Activated CD8-positive, alpha-beta memory T cell treated with anti-CD3 and anti-CD28 coated beads, Interleukin-2, amount 50 U/mL, for 1 hour (primary cell): ENCODE results near the gene MANEA.
"Not testable (repeated sequence)": the region's sequence is repeated elsewhere in the genome, so short reads cannot be mapped to it uniquely, and the experiment has no call there.

Source experiments
- DNase-seq: peaks from one replicate; pipeline ENCODE4 v3.0.0-alpha.2; 2020; ENCODE audit errors: extremely low read depth

Gene MANEA

GRCh38 chr6:95577304-95578105, at the start of gene MANEA:
TSS of gene MANEA (plus strand) at chr6:95577535. CDS start at chr6:95586440, 8,905 bp downstream.
- peak; percentile 45 for DNase-seq

GRCh38 chr6:95529762-95530161, 47.6 kb upstream of the MANEA start:
- DNase-seq: no peak

- DNase-seq: no peak
Observed at GRCh38 chr6:95530176-95530819, 47.0 kb upstream of the MANEA start.

GRCh38 chr6:95543798-95544197, 33.5 kb upstream of the MANEA start:
- DNase-seq: no peak

GRCh38 chr6:95544517-95545225, 32.7 kb upstream of the MANEA start:
- no peak for DNase-seq

- DNase-seq: no peak
Observed at GRCh38 chr6:95545226-95545625, 32.1 kb upstream of the MANEA start.

GRCh38 chr6:95545686-95546085, 31.6 kb upstream of the MANEA start:
- no peak for DNase-seq

- DNase-seq: no peak
Observed at GRCh38 chr6:95546148-95546547, 31.2 kb upstream of the MANEA start.

- no peak for DNase-seq
Observed at GRCh38 chr6:95547043-95547442, 30.3 kb upstream of the MANEA start.

GRCh38 chr6:95548188-95548786, 29.0 kb upstream of the MANEA start:
- no peak for DNase-seq

GRCh38 chr6:95551678-95552324, 25.5 kb upstream of the MANEA start:
- DNase-seq: no peak

- DNase-seq: no peak
Observed at GRCh38 chr6:95553880-95554279, 23.5 kb upstream of the MANEA start.

- not testable (repeated sequence) for DNase-seq
Observed at GRCh38 chr6:95560956-95561355, 16.4 kb upstream of the MANEA start.

GRCh38 chr6:95569560-95569959, 7.8 kb upstream of the MANEA start:
- no peak for DNase-seq

GRCh38 chr6:95572098-95572497, 5.2 kb upstream of the MANEA start:
- DNase-seq: no peak

- no peak for DNase-seq
Observed at GRCh38 chr6:95574811-95575210, 2.5 kb upstream of the MANEA start.

- DNase-seq: no peak
Observed at GRCh38 chr6:95576218-95576997, 927 bp upstream of the MANEA start.

- no peak for DNase-seq
Observed at GRCh38 chr6:95576998-95577303, 384 bp upstream of the MANEA start.

GRCh38 chr6:95578106-95578410, 723 bp downstream of the MANEA start:
- DNase-seq: no peak

- no peak for DNase-seq
Observed at GRCh38 chr6:95581073-95581472, 3.7 kb downstream of the MANEA start.

GRCh38 chr6:95584226-95584625, 6.9 kb downstream of the MANEA start:
- DNase-seq: not testable (repeated sequence)
